Tibial nerve (tissue), 4 donors: ENCODE measurements around the gene PTPN22. TPM values are rescaled to one million over a fixed set of nuclear protein-coding genes. Genes with fewer than 3 reads are reported as not detected.
A peak's percentile ranks its signal among the peaks of the same experiment; 100 is the strongest.

Experiments
- DNase-seq, 2 donors: peaks; one replicate each; pipeline ENCODE4 v3.0.0-alpha.2; 2019; ENCODE audit warnings: low spot score in 2 of 2
- H3K27ac ChIP-seq, 4 donors: fragments of 200-600 bp; sonication (generic) in 3 of 4; one replicate each; pipeline ENCODE4 v1.5.1; 2017 to 2019; ENCODE audit warnings: mild to moderate bottlenecking in 1 of 4
- H3K27me3 ChIP-seq, 2 donors: fragments of 200-600 bp; sonication (generic) in 1 of 2; one replicate each; pipeline versions ENCODE4 v1.5.1 to v1.6.0; 2017 to 2019
- H3K36me3 ChIP-seq, 3 donors: fragments of 200-600 bp; sonication (generic); one replicate each; pipeline ENCODE4 v1.5.1; 2018 to 2019
- H3K4me1 ChIP-seq, 4 donors: fragments of 200-600 bp; sonication (generic) in 3 of 4; one replicate each; pipeline ENCODE4 v1.5.1; 2017 to 2019
- H3K4me3 ChIP-seq, 4 donors: fragments of 200-600 bp; sonication (generic) in 3 of 4; one replicate each; pipeline ENCODE4 v1.5.1; 2017 to 2019; ENCODE audit warnings: mild to moderate bottlenecking in 1 of 4, moderate library complexity in 1 of 4
- H3K9me3 ChIP-seq, 4 donors: fragments of 200-600 bp; sonication (generic) in 3 of 4; one replicate each; pipeline ENCODE4 v1.5.1; 2017 to 2019
- EP300 ChIP-seq, 2 donors: sonication (generic); formaldehyde crosslinking; IDR thresholded peaks; one replicate each; pipeline ENCODE4 v1.6.1; 2017; ENCODE audit warnings: antibody characterized with exemption in 2 of 2, mild to moderate bottlenecking in 1 of 2
- POLR2A ChIP-seq, 2 donors: fragments of 450-650 bp; IDR thresholded peaks; one replicate each; pipeline ENCODE4 v1.6.1; 2017; ENCODE audit warnings: antibody characterized with exemption in 2 of 2, mild to moderate bottlenecking in 2 of 2, moderate library complexity in 2 of 2
- WGBS, 2 donors: methylation state at CpG; one replicate each; pipeline ENCODE4 v1.1.5; 2018; 5-methylcytosine and 5-hydroxymethylcytosine counted together
- total RNA-seq, 4 donors: library from RNA; depleted of rRNA; stranded (reverse); fragments of >200 nt; gene quantifications; one replicate each; pipeline ENCODE4 v1.1.0, GENCODE V29; 2016
- TF ChIP-seq, protein P1 (sequence below), 5 experiments: fragments of 200-600 bp in 3 of 5; fragments of 450-650 bp in 2 of 5; sonication (generic) in 3 of 5; IDR thresholded peaks; one replicate each; pipeline ENCODE4 v1.5.1; 2016 to 2019; ENCODE audit warnings: antibody characterized with exemption in 5 of 5, mild to moderate bottlenecking in 3 of 5, moderate library complexity in 2 of 5

PTPN22 gene
- total RNA-seq, 4 donors from 2014 or later = 2.3 to 4.9 (median 3.5) TPM

DNA sequence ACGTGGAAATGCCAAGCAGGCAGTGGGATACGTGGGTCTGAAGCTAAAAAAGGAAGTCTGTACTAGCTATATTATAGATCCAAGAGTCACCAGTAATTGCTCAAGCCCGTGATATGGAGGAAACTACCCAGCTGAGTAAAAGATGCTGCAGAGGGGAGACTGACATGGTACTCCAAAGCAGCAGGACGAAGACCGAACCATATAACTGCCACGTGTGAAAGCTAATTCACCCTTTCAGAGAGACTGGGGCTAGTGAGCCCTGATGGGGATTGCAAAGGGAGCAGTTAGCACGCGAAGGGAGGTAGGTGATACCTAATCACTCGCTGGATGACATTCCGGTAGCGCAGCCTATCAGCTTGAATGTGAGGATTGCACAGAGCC lies 32.8 kb upstream of the PTPN22 start:
- no peaks in the 10 kb centered on the region for H3K9me3 ChIP-seq
- peak overlapping the region; percentile 77 to 81 (median 78) for H3K4me3 ChIP-seq
- no peaks in the 10 kb centered on the region for H3K27me3 ChIP-seq
- H3K36me3 ChIP-seq = peaks cover 0 to 52% (median 0%) of the 10 kb centered on the region in 3 donors
- peaks cover 0 to 35% (median 16%) of the 10 kb centered on the region in 4 donors for H3K4me1 ChIP-seq
- peak overlapping the region; percentile 91 to 93 (median 92) for H3K27ac ChIP-seq
- TF ChIP-seq POLR2A (IDR thresholded peaks at IDR 0.05) (no peak), EP300 (IDR thresholded peaks at IDR 0.05) (no peak)
- TF ChIP-seq, protein P1, sequence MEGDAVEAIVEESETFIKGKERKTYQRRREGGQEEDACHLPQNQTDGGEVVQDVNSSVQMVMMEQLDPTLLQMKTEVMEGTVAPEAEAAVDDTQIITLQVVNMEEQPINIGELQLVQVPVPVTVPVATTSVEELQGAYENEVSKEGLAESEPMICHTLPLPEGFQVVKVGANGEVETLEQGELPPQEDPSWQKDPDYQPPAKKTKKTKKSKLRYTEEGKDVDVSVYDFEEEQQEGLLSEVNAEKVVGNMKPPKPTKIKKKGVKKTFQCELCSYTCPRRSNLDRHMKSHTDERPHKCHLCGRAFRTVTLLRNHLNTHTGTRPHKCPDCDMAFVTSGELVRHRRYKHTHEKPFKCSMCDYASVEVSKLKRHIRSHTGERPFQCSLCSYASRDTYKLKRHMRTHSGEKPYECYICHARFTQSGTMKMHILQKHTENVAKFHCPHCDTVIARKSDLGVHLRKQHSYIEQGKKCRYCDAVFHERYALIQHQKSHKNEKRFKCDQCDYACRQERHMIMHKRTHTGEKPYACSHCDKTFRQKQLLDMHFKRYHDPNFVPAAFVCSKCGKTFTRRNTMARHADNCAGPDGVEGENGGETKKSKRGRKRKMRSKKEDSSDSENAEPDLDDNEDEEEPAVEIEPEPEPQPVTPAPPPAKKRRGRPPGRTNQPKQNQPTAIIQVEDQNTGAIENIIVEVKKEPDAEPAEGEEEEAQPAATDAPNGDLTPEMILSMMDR (IDR thresholded peaks at IDR 0.05) = no peak
- WGBS, 2 donors = 0 to 1% methylated on average over 11 of the region's 11 CpGs
- DNase-seq = peak in 1 of 2 donors; percentile 7

DNA sequence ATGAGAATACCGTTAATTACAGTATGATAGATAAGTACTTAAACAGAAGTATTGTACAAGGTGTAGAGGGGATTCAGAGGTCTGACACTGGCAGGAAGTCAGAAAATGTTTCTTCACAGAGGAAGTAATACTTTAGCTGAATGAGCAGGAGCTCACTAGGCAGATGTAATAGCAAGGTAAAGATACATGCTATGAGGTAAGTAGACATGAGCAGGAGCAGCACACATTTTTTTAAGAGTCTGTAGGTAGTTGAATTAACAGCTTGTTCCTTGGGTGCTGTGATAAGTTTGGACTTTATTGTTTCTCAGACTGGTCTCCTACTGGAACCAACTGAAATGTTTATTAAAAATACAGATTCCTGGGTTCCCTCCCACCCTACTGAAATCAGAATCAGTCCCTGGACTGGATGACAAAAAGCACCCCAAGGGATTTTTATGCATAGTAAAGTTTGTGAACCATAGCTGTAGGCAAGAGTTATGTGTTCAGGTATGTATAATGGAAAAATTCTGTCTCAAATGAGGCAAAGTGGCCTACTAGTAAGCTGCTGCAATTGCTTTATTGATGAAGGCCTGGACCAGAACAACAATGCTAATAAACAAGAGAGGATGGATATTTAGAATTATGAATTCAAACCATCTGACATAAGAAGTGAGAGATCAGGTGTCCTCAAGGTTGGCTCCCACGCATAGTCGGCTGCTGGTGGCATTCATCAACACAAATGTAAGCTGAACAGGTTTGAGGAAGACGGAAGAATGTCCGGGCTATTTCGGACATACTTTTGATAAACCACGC lies 32.2 kb upstream of the PTPN22 start:
- peaks cover 0 to 52% (median 0%) of the 10 kb centered on the region in 3 donors for H3K36me3 ChIP-seq
- H3K27me3 ChIP-seq = no peaks in the 10 kb centered on the region
- 25 to 26% methylated on average over 7 of the region's 7 CpGs for WGBS, 2 donors
- peak overlapping the region; percentile 77 to 81 (median 78) for H3K4me3 ChIP-seq
- TF ChIP-seq, protein P1 (IDR thresholded peaks at IDR 0.05) = no peak
- TF ChIP-seq POLR2A (IDR thresholded peaks at IDR 0.05) = no peak
- no peak for TF ChIP-seq EP300 (IDR thresholded peaks at IDR 0.05)
- no peaks in the 10 kb centered on the region for H3K9me3 ChIP-seq
- DNase-seq = no peak
- H3K4me1 ChIP-seq = peaks cover 0 to 35% (median 16%) of the 10 kb centered on the region in 4 donors
- H3K27ac ChIP-seq = peak overlapping the region; percentile 91 to 93 (median 92)

DNA sequence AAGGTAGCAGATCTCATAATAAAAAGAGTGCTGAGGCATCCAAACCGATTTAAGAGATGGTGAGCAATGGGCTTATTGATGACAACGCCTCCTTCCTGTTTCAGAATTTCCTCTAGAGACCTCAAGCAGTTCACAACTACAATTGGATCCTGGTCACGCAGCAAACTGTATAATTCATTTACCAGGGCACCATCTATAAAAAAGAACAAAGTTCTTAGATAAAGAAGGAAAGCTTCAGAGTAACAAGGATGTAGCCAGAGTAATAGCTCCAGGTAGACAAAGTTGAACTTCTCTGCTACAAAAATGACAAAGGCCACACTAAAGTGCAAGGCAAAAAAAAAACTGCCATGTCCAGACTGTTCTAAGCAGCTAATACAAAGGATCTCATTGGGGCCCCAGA lies 29.7 kb upstream of the PTPN22 start:
- TF ChIP-seq POLR2A (IDR thresholded peaks at IDR 0.05) (no peak), EP300 (IDR thresholded peaks at IDR 0.05) (no peak)
- TF ChIP-seq, protein P1 (IDR thresholded peaks at IDR 0.05) = no peak
- H3K36me3 ChIP-seq = peaks cover 0 to 60% (median 6%) of the 10 kb centered on the region in 3 donors
- H3K4me3 ChIP-seq = no peak overlapping the region
- H3K27ac ChIP-seq = no peak overlapping the region
- H3K27me3 ChIP-seq = no peaks in the 10 kb centered on the region
- WGBS, 2 donors = 64 to 82% methylated on average over 3 of the region's 3 CpGs
- DNase-seq = no peak
- no peaks in the 10 kb centered on the region for H3K9me3 ChIP-seq
- peaks cover 0 to 20% (median 15%) of the 10 kb centered on the region in 4 donors for H3K4me1 ChIP-seq

DNA sequence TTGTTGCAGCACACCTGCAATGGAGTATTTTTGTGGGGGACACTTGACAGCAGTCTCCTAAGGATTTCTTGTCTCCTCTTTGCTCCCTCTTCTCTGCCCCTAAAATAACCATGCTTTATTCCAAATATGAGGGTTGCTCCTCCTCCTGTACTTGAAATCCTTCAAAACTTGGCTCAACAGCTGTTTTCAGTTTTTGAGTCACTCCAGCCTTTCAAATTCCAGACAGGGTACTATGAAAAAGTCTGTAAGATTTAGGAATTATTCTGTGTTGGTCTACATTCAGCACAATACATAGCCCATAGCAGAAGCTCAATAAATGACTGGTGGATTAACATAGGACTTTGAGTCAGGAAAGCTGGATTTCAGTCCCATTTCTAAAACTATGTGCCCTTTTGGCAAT lies 27.6 kb upstream of the PTPN22 start:
- TF ChIP-seq POLR2A (IDR thresholded peaks at IDR 0.05) (no peak), EP300 (IDR thresholded peaks at IDR 0.05) (no peak)
- TF ChIP-seq, protein P1 (IDR thresholded peaks at IDR 0.05) = no peak
- Histone ChIP-seq H3K27ac (no peak overlapping the region), H3K27me3 (no peaks in the 10 kb centered on the region), H3K4me1 (peaks cover 0 to 12% (median 10%) of the 10 kb centered on the region in 4 donors), H3K9me3 (no peaks in the 10 kb centered on the region), H3K4me3 (no peak overlapping the region), H3K36me3 (peaks cover 0 to 76% (median 12%) of the 10 kb centered on the region in 3 donors)
- no peak for DNase-seq

DNA sequence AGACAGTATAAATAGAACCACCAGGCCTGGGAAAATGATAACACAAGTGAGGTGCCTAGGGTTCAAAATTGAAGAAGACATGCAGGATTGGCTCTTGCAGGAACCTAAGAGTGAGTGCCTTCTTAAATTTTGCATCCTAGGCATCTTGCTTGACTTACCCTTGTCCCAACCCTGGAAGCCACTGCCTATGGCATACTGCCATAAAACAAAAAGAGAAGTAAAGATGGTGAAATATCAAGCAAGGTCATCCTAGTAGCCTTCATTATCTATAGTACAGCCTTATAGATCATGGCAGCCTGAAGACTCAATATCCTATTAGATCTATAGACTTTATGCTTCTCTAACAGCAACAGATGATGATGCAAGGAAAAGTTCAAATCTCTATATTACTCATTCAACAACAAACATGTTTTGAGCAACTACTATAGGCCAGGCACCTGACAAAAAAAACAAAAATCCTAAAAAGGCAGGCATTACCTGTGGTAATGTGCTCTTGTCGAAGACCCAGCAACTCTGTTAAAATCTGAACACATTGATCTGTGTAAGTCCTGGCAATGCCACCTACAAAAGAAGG lies 26.8 kb upstream of the PTPN22 start:
- H3K36me3 ChIP-seq = peaks cover 0 to 81% (median 12%) of the 10 kb centered on the region in 3 donors
- no peaks in the 10 kb centered on the region for H3K27me3 ChIP-seq
- peaks cover 0 to 4% (median 2%) of the 10 kb centered on the region in 4 donors for H3K4me1 ChIP-seq
- H3K9me3 ChIP-seq = no peaks in the 10 kb centered on the region
- WGBS, 2 donors = 86 to 96% methylated on average over 1 of the region's 1 CpG
- H3K4me3 ChIP-seq = no peak overlapping the region
- no peak for DNase-seq
- no peak overlapping the region for H3K27ac ChIP-seq
- TF ChIP-seq, protein P1 (IDR thresholded peaks at IDR 0.05) = no peak
- no peak for TF ChIP-seq EP300 (IDR thresholded peaks at IDR 0.05)
- TF ChIP-seq POLR2A (IDR thresholded peaks at IDR 0.05) = no peak
